Lower leg skin (tissue), 4 donors: ENCODE measurements around the gene POLR3H. TPM values are rescaled to one million over a fixed set of nuclear protein-coding genes. Genes with fewer than 3 reads are reported as not detected.
"Not testable (repeated sequence)": the region's sequence is repeated elsewhere in the genome, so short reads cannot be mapped to it uniquely, and the experiment has no call there.

ENCODE experiments used
- DNase-seq, 2 donors: peaks; one replicate each; pipeline ENCODE4 v3.0.0-alpha.2; 2019; ENCODE audit warnings: low spot score in 2 of 2
- H3K4me3 ChIP-seq: fragments of 200-600 bp; sonication (generic); 2 replicates; pipeline ENCODE4 v1.5.1; 2017; ENCODE audit warnings: mild to moderate bottlenecking, low read depth; ENCODE audit not compliant: poor library complexity, severe bottlenecking
- CTCF ChIP-seq, 3 donors: fragments of 450-650 bp; IDR thresholded peaks; one replicate each; pipeline ENCODE4 v1.5.1; 2016; ENCODE audit warnings: antibody characterized with exemption in 3 of 3, mild to moderate bottlenecking in 3 of 3, moderate library complexity in 2 of 3
- POLR2A ChIP-seq, 2 donors: fragments of 450-650 bp; IDR thresholded peaks; one replicate each; pipeline ENCODE4 v1.6.1; 2016 to 2017; ENCODE audit warnings: antibody characterized with exemption in 2 of 2, mild to moderate bottlenecking in 1 of 2, moderate library complexity in 1 of 2
- whole genome bisulfite sequencing, 2 donors: methylation state at CpG; one replicate each; pipeline ENCODE4 v1.1.5; 2018; 5-methylcytosine and 5-hydroxymethylcytosine counted together
- intact Hi-C: fragments of 100-400 bp; cut with DNase I; formaldehyde crosslinking; loops from one replicate; pipeline ENCODE4 v1.15.0; 2023; ENCODE audit warnings: low total_unique reads
- total RNA-seq, 4 donors: library from RNA; depleted of rRNA; stranded (reverse); fragments of >200 nt; gene quantifications; one replicate each; pipeline ENCODE4 v1.1.0, GENCODE V29; 2016

Gene POLR3H
- total RNA-seq, 4 donors from 2014 or later, result 8.7 to 19.7 (median 16.4) TPM

GRCh38 chr22:41562461-41562860 lies 18.2 kb upstream of the POLR3H start:
- no peak overlapping the region for H3K4me3 ChIP-seq
- TF ChIP-seq CTCF (IDR thresholded peaks at IDR 0.05) (no peak), POLR2A (IDR thresholded peaks at IDR 0.05) (no peak)
- DNase-seq, result no peak
- intact Hi-C loops, result no loop called here
- 73 to 78% methylated on average over 4 of the region's 4 CpGs for WGBS, 2 donors

GRCh38 chr22:41561788-41562187 lies 17.5 kb upstream of the POLR3H start:
- no peak for TF ChIP-seq POLR2A (IDR thresholded peaks at IDR 0.05)
- no peak for TF ChIP-seq CTCF (IDR thresholded peaks at IDR 0.05)
- intact Hi-C loops, result no loop called here
- WGBS, 2 donors, result 69 to 72% methylated on average over 5 of the region's 5 CpGs
- H3K4me3 ChIP-seq, result no peak overlapping the region
- DNase-seq, result no peak

- intact Hi-C loops, result no loop called here
- no peak for TF ChIP-seq POLR2A (IDR thresholded peaks at IDR 0.05)
- TF ChIP-seq CTCF (IDR thresholded peaks at IDR 0.05), result no peak
- no peak overlapping the region for H3K4me3 ChIP-seq
- WGBS, 2 donors, result 40 to 60% methylated on average over 10 of the region's 10 CpGs
- no peak for DNase-seq
These were observed 17.1 kb upstream of the POLR3H start for GRCh38 chr22:41561335-41561734.

- intact Hi-C loops, result no loop called here
- WGBS, 2 donors, result 49 to 51% methylated on average over 6 of the region's 6 CpGs
- no peak overlapping the region for H3K4me3 ChIP-seq
- TF ChIP-seq CTCF (IDR thresholded peaks at IDR 0.05) (no peak), POLR2A (IDR thresholded peaks at IDR 0.05) (no peak)
- no peak for DNase-seq
These were observed 15.8 kb upstream of the POLR3H start for GRCh38 chr22:41560095-41560471.

- WGBS, 2 donors, result 90 to 93% methylated on average over 13 of the region's 13 CpGs
- DNase-seq, H3K4me3 ChIP-seq, intact Hi-C loops: not testable (repeated sequence)
These were observed 14.0 kb upstream of the POLR3H start for GRCh38 chr22:41558241-41558630.

GRCh38 chr22:41557401-41558240 lies 13.4 kb upstream of the POLR3H start:
- intact Hi-C loops, result no loop called here
- no peak for TF ChIP-seq CTCF (IDR thresholded peaks at IDR 0.05)
- no peak for TF ChIP-seq POLR2A (IDR thresholded peaks at IDR 0.05)
- no peak overlapping the region for H3K4me3 ChIP-seq
- 49 to 59% methylated on average over 19 of the region's 19 CpGs for WGBS, 2 donors
- no peak for DNase-seq
